GM12891 (cell line): ENCODE results near the gene ZBTB20.

ENCODE experiments used
- POLR2A ChIP-seq: IDR thresholded peaks from 2 replicates; pipeline ENCODE4 v1.6.1; 2011; ENCODE audit warnings: low read depth, low read length, control low read depth
- POLR2AphosphoS5 ChIP-seq: IDR thresholded peaks from 2 replicates; pipeline ENCODE4 v1.6.1; 2011; ENCODE audit warnings: low read depth, low read length, control low read depth
- POU2F2 ChIP-seq: IDR thresholded peaks from 2 replicates; pipeline ENCODE4 v1.6.1; 2011; ENCODE audit warnings: low read depth, mild to moderate bottlenecking, control low read depth, low read length, moderate library complexity
- TAF1 ChIP-seq: IDR thresholded peaks from 2 replicates; pipeline ENCODE4 v1.6.1; 2011; ENCODE audit warnings: low read depth, low read length, control low read depth

DNA sequence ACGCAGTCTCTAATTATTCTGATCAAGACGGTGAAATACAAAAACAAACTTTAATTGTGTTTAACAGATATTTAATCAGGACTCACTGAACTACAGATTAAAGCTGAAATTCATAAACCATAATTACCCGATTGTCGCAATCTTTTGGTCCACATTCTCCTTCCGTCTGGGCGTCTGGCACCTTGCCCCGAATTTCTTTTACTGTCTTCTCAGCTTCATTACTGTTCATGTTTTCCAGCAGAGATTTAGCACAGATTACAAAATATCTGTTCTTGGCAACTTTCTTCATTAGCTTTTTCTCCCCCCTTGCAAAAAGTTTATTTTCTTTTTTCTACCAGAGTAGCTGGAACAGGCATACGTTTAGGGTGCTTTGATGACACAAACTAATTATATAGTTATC is 581.9 kb downstream of the ZBTB20 start:
- TF ChIP-seq POLR2AphosphoS5 = no peak
- no peak for TF ChIP-seq TAF1
- TF ChIP-seq POLR2A = no peak
- no peak for TF ChIP-seq POU2F2
